GM12872 (cell line): ENCODE results near the gene LYSMD2.
A peak's percentile ranks its signal among the peaks of the same experiment; 100 is the strongest.

Experiments used
- TF ChIP-seq, protein P1 (sequence below): IDR thresholded peaks from 3 replicates; pipeline ENCODE4 v1.5.1; 2011; ENCODE audit warnings: low read depth, mild to moderate bottlenecking, low read length, moderate library complexity; ENCODE audit not compliant: insufficient read depth

Gene LYSMD2, protein sequence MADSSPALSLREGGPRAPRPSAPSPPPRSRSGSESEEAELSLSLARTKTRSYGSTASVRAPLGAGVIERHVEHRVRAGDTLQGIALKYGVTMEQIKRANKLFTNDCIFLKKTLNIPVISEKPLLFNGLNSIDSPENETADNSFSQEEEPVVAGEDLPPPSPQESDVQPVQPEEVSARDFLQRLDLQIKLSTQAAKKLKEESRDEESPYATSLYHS

DNA sequence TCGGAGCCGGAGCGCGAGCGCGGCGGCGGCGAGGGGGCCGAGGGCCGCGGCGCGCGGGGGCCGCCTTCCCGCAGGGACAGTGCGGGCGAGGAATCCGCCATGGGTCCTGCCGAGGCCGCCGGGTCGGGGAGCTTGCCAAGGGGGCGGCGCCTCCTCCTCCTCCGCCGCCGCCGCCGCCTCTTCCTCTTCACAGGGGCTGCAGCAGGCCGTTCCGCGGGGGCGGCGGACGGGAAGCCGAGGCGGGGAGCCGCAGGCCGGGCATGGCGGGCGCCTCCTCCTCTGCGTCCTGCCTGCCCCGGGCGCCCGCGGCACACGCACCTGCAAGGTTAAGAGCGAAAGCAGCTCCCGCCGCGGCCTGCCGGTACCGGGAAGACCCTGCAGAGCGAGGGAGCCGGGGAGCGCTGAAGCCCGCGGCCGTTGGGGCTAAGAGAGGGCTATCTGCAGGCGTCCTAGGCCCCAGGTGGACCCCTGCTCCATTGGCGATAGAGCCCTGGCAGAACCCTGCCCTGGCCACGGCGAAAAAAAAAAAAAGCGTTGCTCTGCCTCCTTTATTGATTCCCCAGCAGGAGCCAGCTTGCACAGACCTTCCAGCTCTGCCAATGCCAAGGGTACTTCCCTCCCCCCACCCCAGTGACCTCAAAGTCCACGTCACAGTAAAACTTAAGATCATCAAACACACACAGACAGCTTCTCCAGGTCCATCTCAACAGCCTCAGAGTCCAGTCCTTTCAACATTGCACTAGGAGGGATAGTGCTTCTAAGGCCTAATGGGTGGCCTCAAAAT, at the start of gene LYSMD2:
Gene LYSMD2 (minus strand): TSS at position 134 of the 784 bp plus-strand sequence. CDS start 33 bp downstream, at position 101.
- TF ChIP-seq, protein P1, sequence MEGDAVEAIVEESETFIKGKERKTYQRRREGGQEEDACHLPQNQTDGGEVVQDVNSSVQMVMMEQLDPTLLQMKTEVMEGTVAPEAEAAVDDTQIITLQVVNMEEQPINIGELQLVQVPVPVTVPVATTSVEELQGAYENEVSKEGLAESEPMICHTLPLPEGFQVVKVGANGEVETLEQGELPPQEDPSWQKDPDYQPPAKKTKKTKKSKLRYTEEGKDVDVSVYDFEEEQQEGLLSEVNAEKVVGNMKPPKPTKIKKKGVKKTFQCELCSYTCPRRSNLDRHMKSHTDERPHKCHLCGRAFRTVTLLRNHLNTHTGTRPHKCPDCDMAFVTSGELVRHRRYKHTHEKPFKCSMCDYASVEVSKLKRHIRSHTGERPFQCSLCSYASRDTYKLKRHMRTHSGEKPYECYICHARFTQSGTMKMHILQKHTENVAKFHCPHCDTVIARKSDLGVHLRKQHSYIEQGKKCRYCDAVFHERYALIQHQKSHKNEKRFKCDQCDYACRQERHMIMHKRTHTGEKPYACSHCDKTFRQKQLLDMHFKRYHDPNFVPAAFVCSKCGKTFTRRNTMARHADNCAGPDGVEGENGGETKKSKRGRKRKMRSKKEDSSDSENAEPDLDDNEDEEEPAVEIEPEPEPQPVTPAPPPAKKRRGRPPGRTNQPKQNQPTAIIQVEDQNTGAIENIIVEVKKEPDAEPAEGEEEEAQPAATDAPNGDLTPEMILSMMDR: no peak

DNA sequence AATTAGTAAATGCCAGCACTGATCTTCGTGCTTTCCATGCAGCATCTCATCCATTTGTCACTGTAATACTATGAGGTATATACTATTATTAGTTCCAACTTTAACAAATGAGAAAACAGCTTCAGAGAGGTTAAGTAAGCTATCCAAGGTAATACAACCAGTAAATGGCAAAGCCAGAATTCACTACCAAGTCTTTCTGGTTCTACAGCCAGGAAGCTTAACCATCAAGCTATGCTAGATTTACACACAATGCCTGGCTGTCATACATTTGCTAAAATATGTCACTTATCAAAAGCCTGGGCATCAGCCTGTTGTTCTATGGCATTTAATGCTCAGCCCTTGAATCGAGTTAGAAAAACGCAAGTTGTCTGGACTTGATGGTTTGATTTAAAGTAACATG, 46.5 kb upstream of the LYSMD2 start:
- TF ChIP-seq, protein P1: no peak

DNA sequence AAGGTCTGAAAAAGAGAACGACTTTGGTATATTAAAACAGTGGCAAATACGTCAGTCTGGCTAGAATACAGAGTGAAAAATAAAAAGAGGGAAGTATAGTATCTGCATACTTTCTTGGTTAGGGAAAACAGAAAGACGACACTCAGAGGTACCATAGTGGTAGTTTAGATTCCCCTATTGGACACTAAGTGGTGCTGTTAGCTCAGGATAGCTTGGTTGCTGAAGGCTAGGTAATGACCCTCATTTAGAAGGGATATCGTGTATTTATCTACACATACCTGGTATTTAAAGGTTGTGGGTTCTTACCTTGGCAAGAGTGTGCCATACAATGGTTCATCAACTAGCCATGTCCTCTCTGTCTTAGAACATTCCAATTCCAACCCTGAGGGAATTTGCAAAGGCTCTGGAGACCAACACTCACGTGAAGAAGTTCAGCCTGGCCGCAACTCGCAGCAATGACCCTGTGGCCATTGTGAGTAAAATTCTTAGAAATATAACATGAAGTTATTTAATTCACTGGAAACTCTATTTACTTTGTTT, 45.0 kb upstream of the LYSMD2 start:
- TF ChIP-seq, protein P1: peak; percentile 36; the same call in 2 of the 3 replicates

DNA sequence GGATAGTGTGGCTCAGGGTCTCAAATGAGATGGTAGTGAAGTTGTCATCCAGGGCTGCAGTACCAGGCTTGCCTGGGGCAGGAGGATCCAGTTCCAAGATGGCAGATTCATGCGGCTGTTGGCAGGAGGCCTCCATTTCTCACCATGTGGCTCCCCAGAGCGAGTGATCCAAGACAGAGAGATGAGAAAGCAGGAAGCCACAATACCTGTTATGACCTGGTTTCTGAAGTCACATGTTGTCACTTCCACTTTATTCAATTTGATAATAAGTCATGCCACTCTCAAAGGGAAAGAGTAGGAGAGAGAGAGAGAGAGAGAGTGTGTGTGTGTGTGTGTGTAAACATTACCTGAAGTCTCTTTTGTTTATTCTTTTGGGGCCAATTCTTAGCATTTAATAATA, 44.1 kb upstream of the LYSMD2 start:
- TF ChIP-seq, protein P1: no peak

DNA sequence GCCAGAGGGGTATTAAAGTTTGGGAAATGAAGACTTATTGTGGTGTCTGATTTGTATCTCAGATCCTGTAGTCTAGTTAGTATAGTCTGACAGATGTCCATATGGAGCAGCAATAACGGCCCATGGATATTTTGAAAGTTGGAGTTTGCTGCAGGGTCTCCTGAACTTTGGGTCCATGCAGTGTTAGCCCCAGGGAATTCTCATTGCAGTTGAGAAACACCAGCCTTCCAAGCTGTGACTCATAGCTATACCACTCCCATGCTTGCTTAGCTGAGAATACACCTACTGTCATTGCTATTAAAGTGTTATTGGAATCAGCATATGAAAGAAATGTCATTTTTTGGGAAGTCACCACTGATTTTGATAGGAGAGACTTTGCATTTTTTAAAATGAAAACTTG, 43.2 kb upstream of the LYSMD2 start:
- TF ChIP-seq, protein P1: no peak

DNA sequence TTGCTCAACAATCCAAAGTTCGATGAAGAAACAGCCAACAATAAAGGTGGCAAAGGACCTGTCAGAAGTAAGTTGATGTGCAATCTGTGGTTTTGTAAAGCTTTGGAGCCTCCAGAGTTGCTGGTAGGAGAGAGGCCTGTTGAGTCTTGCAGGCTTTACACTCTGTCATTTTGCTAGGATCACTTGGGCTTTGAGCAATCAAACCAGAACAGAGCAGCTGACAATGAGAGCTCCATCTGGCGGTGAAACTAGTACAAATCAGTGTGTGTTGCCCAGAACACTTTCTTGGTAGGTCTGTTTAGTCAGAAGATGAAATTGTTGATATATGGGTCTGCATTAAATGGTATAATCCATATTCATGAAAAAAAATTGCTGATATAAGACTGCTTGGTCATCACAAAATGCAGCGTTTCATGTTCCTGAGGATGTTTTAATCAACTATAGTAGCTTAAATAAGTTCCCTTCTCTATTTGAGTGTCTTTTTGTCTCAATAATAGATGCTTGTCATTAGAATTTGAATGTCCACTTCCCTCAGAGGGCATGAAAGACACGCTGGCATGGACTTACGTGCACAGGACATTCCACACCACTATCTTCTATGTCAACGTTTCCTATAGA, 39.6 kb upstream of the LYSMD2 start:
- TF ChIP-seq, protein P1: peak; percentile 78

DNA sequence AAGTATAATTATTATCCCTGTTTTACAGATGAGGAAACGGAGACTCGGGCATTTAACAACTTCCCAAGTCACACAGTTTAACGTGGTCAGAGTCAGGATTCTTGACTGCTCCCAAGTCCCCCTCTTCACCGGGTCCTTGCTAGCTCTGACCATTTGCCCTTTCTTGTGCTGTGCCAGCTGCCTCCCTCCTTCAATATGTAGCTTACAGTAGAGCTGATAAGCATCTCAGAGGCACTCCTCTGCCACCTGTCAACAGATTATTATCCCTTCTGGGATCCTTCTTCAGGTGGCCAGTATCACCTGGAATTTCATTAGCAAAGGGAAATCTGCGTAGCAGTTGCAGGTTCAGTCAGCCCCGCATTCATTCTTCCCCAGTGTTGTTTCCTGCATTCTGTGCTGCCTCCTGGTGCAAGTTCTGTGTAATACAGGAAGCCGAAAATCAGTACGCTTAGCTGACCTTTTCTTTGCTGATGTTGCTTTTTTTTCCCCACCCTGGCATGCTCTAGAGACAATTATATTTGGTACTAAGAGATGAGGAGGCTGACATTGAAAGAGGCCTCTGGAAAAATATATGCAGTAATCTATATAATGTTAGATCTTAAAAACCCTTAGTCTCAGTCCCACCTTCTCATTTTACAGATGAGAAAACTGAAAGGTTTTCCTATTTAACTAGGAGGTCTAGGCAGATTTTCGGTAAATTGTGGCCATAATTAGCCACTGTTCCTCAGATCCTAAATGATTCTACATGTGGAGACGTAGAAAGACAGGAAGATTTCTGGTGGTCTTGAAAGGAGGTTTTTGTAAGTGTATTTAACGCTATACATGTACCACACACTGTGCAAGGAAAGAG, 38.7 kb upstream of the LYSMD2 start:
- TF ChIP-seq, protein P1: peak; percentile 84
